Activated B cell treated with CpG ODN at 0.5 μM for 24 hours (primary cell): Measurements from ENCODE around the gene CNP. TPM values are rescaled to one million over a fixed set of nuclear protein-coding genes. Genes with fewer than 3 reads are reported as not detected.

Source experiments
- ATAC-seq: fragments of 200-7000 bp; cut with Tn5 transposase; one replicate; pipeline ENCODE4 v1.10.0; 2021; ENCODE audit warnings: low read depth, mild to moderate bottlenecking, moderate library complexity
- CTCF ChIA-PET: fragments of 350-600 bp; sonication (Branson Sonifier 250); formaldehyde crosslinking; loops from one replicate; lab custom pipeline; 2021; ENCODE audit warnings: antibody characterized with exemption; lab: Charles Lee
- POLR2A ChIA-PET: fragments of 350-600 bp; sonication (Branson Sonifier 250); formaldehyde crosslinking; loops from one replicate; lab custom pipeline; 2021; ENCODE audit warnings: antibody characterized with exemption; lab: Charles Lee
- DNase-seq: peaks from one replicate; pipeline ENCODE4 v3.0.0; 2022
- H3K27ac Mint-ChIP-seq: one replicate; pipeline ENCODE4 v1.8.0; 2020; ENCODE audit warnings: mixed read lengths
- H3K27me3 Mint-ChIP-seq: one replicate; pipeline ENCODE4 v1.8.0; 2021; ENCODE audit warnings: mixed read lengths
- H3K36me3 Mint-ChIP-seq: one replicate; pipeline ENCODE4 v1.8.0; 2021; ENCODE audit warnings: low read depth, mixed read lengths
- H3K4me1 Mint-ChIP-seq: one replicate; pipeline ENCODE4 v1.8.0; 2021; ENCODE audit warnings: mixed read lengths
- H3K4me3 Mint-ChIP-seq: one replicate; pipeline ENCODE4 v1.8.0; 2020; ENCODE audit warnings: mild to moderate bottlenecking, mixed read lengths
- H3K9me3 Mint-ChIP-seq: one replicate; pipeline ENCODE4 v1.8.0; 2020; ENCODE audit warnings: mixed read lengths
- CTCF ChIP-seq: fragments of 200-600 bp; IDR thresholded peaks from one replicate; pipeline ENCODE4 v1.8.0; 2022; ENCODE audit warnings: antibody characterized with exemption, mild to moderate bottlenecking
- intact Hi-C: fragments of 100-400 bp; cut with micrococcal nuclease; formaldehyde crosslinking; loops from one replicate; pipeline ENCODE4 v1.15.1; 2024
- total RNA-seq: library from RNA; stranded (reverse); gene quantifications from 2 replicates; pipeline ENCODE4 v1.2.3, GENCODE V29; 2022

CNP gene
- total RNA-seq, 1 donor from 2014 or later = 48.0 TPM

- H3K9me3 Mint-ChIP-seq = no peaks in the 10 kb centered on the region
- H3K36me3 Mint-ChIP-seq = no peaks in the 10 kb centered on the region
- no peak for TF ChIP-seq CTCF
- H3K27me3 Mint-ChIP-seq = no peaks in the 10 kb centered on the region
- no peak overlapping the region for H3K4me3 Mint-ChIP-seq
- ChIA-PET POLR2A (no interaction called here), CTCF (no interaction called here)
- H3K4me1 Mint-ChIP-seq = no peaks in the 10 kb centered on the region
- intact Hi-C loops = no loop called here
- ATAC-seq = no peak
- DNase-seq = no peak
- H3K27ac Mint-ChIP-seq = no peak overlapping the region
These were observed 23.8 kb upstream of the CNP start for GRCh38 chr17:41942626-41943373.

GRCh38 chr17:41943492-41943891 lies 23.1 kb upstream of the CNP start:
- Mint-ChIP-seq H3K27me3 (no peaks in the 10 kb centered on the region), H3K9me3 (no peaks in the 10 kb centered on the region), H3K36me3 (no peaks in the 10 kb centered on the region), H3K27ac (no peak overlapping the region), H3K4me3 (no peak overlapping the region), H3K4me1 (no peaks in the 10 kb centered on the region)
- intact Hi-C loops = no loop called here
- ATAC-seq (no peak), DNase-seq (no peak)
- no peak for TF ChIP-seq CTCF
- ChIA-PET POLR2A (no interaction called here), CTCF (no interaction called here)

GRCh38 chr17:41944943-41945342 lies 21.7 kb upstream of the CNP start:
- ATAC-seq = no peak
- DNase-seq = no peak
- no peak overlapping the region for H3K4me3 Mint-ChIP-seq
- H3K4me1 Mint-ChIP-seq = no peaks in the 10 kb centered on the region
- TF ChIP-seq CTCF = no peak
- ChIA-PET POLR2A (interaction anchor here (0.8 kb wide), 1 partner anchor 245 kb away, joined by 8 read pairs; no protein-coding TSS in a partner anchor), CTCF (no interaction called here)
- no peak overlapping the region for H3K27ac Mint-ChIP-seq
- H3K36me3 Mint-ChIP-seq = no peaks in the 10 kb centered on the region
- H3K9me3 Mint-ChIP-seq = no peaks in the 10 kb centered on the region
- intact Hi-C loops = no loop called here
- H3K27me3 Mint-ChIP-seq = no peaks in the 10 kb centered on the region

GRCh38 chr17:41948762-41949460 lies 17.7 kb upstream of the CNP start:
- POLR2A ChIA-PET = no interaction called here
- no peak overlapping the region for H3K27ac Mint-ChIP-seq
- no peaks in the 10 kb centered on the region for H3K9me3 Mint-ChIP-seq
- no peak for DNase-seq
- no peaks in the 10 kb centered on the region for H3K27me3 Mint-ChIP-seq
- intact Hi-C loops = no loop called here
- H3K36me3 Mint-ChIP-seq = no peaks in the 10 kb centered on the region
- H3K4me3 Mint-ChIP-seq = no peak overlapping the region
- no peaks in the 10 kb centered on the region for H3K4me1 Mint-ChIP-seq
- no peak for TF ChIP-seq CTCF
- ATAC-seq = no peak
- CTCF ChIA-PET = no interaction called here

GRCh38 chr17:41956522-41956921 lies 10.1 kb upstream of the CNP start:
- H3K36me3 Mint-ChIP-seq = no peaks in the 10 kb centered on the region
- no peak overlapping the region for H3K4me3 Mint-ChIP-seq
- no peaks in the 10 kb centered on the region for H3K4me1 Mint-ChIP-seq
- intact Hi-C loops = no loop called here
- no peaks in the 10 kb centered on the region for H3K27me3 Mint-ChIP-seq
- DNase-seq = no peak
- ChIA-PET POLR2A (interaction anchor here (0.5 kb wide), 1 partner anchor 10 kb away, joined by 4 read pairs; the partner anchor contains the start of gene CNP), CTCF (no interaction called here)
- ATAC-seq = no peak
- no peak overlapping the region for H3K27ac Mint-ChIP-seq
- no peaks in the 10 kb centered on the region for H3K9me3 Mint-ChIP-seq
- TF ChIP-seq CTCF = no peak
